HG03103 (cell line): ENCODE measurements around the gene KRTAP10-1.
"Not testable (repeated sequence)": the region's sequence is repeated elsewhere in the genome, so short reads cannot be mapped to it uniquely, and the experiment has no call there.

Source experiments
- ATAC-seq: cut with Tn5 transposase; IDR thresholded peaks from one replicate; pipeline ENCODE4 v1.9.1; 2021; ENCODE audit warnings: low read depth; ENCODE audit not compliant: unreplicated experiment

Gene KRTAP10-1

DNA sequence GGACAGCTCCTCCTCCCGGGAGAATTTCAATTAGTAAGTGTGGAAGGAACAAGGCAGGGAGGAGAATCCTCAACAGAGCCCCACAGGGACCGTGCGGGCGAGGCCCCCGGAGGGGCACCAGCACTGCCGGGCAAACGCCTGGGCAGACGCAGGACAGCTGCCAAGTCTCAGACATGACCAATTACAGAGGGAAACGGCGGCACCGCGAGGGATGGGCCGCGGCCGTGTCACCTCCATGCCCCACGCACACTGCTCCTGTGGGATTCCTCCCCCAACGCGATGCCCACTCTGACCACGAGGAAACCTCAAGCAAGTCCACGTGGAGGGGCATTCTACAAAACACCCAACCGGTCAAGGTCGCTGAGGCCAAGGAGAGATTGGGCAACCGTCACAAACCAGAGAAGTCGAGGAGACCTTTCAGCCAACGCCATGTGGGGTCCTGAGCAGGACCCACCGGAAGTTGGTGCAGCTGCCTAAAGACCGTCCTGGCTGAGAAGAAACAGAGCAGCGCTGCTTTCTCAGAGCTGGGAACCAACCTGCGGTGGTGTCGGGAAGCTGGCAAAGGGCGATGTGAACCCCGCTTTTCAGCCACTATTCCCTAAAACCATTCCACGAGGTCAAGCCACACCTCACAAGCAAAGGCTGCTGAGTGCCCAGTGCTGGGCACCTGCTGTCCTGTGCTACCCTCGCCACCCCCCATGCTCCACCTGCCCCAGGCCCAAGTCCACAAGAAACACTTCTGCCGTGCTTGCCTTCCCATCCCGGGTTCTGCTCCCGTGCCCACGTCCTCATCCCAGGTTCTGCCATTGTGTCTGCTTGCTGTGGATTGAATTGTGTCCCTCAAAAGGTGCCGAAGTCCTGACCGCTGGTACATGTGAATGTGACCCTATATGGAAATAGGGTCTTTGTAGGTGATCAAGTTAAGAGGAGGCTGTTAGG lies 32.1 kb upstream of the KRTAP10-1 start:
- no peak for ATAC-seq

- no peak for ATAC-seq
These were observed 31.3 kb upstream of the KRTAP10-1 start for GRCh38 chr21:44571296-44571695.

- no peak for ATAC-seq
These were observed 30.0 kb upstream of the KRTAP10-1 start for GRCh38 chr21:44569861-44570517.

DNA sequence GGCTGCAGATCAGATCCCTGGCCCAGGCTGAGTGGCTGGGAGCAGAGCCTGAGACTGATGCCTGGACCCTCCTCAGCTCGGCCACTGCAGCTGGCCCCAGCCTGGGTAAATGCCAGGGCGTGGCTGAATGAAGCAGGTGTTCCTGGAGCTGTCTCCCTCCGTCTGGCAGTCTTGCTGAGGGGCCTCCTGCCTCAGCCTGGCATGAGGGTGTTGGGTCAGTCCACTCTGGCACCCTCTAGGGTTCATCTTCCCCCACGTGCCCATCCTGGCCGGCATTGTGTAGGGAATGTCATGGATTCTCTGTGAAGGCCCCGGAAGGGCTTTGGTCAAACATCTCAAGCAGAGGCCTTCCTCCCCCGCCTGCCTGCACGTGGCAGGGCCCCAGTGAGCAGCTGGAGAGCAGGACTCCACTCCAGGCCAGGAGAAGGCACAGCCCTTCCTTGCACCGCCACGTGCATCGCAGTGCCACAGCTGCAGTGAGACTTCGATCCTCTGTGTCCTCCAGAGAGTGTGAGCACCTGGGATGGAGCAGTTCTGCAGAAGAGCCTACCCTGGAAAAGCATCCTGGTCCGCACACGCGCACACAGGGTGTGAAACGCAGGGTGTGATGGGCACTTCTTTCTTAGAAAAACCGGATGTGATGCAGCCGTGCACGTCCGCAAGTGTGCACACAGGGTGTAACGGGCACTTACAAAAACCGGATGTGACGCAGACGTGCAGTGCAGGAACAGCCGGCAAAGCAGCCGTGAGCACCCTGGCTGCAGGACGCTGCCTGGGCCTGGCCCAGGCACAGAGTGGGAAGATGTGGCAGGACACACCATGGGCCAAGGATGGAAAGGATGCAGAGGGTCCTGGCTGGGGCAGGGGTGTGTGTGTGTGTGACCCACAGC lies 28.9 kb upstream of the KRTAP10-1 start:
- no peak for ATAC-seq

- no peak for ATAC-seq
These were observed 28.3 kb upstream of the KRTAP10-1 start for GRCh38 chr21:44568261-44568660.

DNA sequence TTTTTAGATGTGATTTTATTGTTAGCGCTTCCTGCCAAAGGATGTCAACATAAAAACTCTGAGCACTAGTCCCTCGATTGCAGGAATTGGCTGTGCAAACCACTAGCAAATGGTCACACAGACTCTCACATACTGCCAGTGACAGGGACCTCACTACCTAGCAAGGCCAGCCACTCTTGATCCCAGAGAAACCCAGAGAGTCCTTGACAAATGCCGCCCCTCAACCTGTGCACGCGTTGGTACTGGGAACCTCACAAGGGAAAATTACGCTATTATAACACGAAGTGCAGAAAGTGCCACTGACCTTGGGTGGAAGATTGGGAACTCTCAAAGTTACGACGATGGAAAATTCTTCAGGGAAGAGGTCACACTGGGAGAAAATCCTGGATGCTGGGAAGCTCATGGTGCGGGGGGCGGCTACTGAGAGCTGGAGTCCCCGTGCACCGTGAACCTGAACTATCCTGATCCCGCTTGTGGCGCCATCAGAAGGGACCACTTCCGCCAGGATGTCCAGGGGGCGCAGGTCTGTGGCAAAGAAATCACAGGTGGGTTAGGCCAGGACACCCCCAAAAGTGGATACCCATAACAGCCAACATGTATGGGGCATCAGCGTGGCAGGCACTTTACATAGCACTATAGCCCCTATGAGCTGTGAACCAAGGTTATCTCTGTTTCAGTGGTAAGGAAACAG lies 27.6 kb upstream of the KRTAP10-1 start:
- ATAC-seq: no peak

DNA sequence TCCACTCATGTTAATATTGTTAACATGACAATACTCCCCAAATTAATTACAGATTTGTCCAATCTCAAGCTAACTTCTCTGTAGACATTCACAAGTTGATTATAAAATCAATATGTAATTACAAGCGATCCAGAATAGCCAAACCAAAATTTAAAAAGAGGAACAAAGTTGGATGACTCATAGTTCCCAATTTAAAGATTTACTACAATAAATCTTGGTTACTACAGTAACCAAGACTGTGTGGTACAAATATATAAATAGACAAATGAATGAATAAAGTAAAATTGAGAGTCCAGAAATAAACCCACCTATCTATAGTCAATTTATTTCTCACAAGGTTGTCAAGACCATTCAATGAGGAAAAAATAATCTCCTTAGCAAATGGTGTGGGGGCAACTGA lies 26.4 kb upstream of the KRTAP10-1 start:
- ATAC-seq: no peak

DNA sequence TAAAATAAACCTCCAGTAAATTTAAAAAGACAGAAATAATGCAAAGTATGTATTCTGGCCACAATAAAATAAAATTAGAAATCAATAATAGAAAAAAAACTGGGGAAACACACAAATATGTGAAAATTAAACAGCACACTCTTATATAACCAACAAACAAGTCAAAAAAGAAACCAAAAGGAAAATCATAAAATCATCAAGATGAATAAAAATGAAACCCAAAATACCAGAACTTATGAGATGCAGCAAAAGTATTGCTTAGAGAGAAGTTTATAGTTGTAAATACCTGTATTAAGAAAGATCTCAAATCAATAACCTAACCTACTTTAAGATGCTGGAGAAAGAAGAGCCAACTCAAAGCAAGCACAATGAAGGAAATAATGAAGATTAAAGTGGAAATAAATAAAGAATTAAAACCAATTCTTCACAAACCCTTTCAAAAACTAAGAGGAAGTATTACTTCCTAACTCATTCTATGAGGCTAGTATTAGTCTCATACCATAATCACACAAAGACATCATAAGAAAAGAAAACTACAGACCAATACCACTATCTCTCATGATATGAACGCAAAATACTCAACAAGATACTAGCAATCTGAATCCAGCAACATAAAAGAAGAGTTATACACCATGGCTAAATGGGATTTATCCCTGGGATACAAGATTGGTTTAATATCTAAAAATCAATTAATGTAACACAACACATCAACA lies 25.0 kb upstream of the KRTAP10-1 start:
- ATAC-seq: no peak

DNA sequence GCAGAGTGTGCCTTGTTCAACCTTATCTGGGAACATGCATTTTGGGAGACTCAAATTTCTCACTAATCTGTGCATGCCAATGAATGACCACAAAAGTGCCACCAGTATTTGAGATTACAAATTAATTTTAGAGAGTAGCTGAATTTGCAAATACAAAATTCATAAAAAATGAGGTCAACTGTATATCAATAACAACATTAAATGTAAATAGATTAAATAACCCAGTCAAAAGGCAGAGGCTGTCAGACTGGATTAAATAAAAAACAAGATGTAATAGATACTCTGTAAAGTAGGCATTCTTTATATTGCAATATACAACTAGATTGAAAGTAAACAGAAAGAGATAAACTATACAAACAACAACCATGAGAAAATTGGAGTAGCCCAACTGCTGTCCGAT lies 24.1 kb upstream of the KRTAP10-1 start:
- no peak for ATAC-seq

DNA sequence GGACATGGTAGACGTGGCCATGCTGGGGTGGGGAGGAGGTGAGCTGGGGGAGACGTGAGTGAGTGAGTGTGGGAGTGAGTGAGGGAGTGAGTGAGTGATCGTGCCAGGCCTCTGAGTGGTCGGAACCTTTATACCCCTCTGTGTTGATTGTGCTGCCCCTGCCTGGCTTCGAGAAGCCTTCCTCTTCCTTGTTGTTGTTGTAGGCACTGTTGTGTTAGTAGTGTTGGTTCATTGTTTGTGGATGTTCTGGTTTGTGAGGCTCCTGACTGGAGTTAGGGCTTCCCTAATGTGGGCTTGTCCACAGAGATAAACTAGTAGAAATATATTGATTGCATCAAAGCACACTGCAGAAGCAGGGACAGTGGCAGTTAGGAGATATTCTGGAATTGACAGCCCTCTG lies 18.7 kb upstream of the KRTAP10-1 start, which contains the start of gene KRTAP10-3:
Gene KRTAP10-3 (minus strand): TSS at position 101 of the 400 bp plus-strand sequence. CDS start 80 bp downstream, at position 21.
- ATAC-seq: no peak

- not testable (repeated sequence) for ATAC-seq
These were observed 18.3 kb upstream of the KRTAP10-1 start for GRCh38 chr21:44558329-44558675.

DNA sequence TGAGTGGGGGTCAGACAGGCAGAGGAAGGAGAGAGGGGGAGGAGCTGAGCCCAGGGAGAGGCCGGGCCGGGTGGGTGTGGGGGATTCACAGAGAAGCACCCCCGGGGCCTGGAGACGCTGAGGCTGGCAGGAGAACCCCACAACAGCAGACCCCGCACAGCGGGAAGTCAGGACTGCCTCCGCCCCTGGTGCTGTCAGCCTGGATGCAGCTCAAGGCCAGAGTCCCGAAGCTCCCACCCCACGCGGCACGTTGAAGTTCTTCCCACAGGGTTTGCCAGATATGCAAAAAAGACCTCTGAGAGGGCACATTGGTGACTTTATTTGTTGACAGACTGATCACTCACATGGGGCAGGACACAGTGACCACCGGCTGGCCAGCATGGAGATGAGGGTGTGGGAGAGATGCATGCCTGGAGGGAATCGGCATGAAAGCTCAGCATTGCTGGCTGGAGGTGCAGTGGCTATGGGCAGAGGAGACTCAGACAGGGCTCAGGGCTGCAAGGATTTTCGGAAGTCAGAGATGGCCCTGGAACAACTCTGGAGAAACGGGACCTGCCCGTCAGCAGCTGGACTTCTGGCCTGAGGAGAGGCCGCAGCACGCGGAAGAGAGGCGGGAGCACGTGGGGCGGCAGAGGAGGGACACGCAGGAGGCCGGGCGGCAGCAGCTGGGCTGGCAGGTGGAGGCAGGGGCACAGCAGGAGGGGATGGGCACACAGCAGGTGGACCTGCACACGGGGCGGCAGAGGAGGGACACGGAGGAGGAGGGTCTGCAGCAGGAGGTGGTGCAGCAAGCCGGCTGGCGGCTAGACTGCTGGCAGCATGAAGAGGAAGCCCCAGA lies 17.7 kb upstream of the KRTAP10-1 start:
- no peak for ATAC-seq

DNA sequence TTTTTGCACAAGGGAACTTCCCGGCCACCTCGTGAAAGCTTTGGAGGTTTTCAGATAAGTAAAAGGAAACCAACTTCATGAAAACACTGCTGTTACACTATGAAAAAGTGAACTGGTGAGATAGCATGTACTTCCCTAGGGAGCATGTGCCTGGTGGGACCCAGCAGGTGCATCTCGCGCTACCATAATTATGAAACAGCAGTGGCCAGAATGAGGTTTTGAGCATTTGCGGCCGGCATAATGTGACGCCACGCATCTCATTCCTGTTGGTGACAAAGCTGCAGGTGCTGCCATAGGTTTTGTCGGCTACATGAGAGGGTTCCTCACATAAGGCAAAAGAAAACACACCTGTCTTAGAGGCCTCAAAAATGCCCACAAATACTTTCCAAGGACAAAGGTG lies 16.9 kb upstream of the KRTAP10-1 start:
- ATAC-seq: no peak

GRCh38 chr21:44555200-44555875 lies 15.3 kb upstream of the KRTAP10-1 start:
- ATAC-seq: no peak

- no peak for ATAC-seq
These were observed 12.7 kb upstream of the KRTAP10-1 start for GRCh38 chr21:44552681-44553080.

- ATAC-seq: no peak
These were observed 12.1 kb upstream of the KRTAP10-1 start for GRCh38 chr21:44552136-44552535.

GRCh38 chr21:44551340-44551961 lies 11.5 kb upstream of the KRTAP10-1 start, which contains the start of gene KRTAP10-2:
Gene KRTAP10-2 (minus strand): TSS chr21:44551505. CDS start chr21:44551458, 47 bp downstream.
- no peak for ATAC-seq

DNA sequence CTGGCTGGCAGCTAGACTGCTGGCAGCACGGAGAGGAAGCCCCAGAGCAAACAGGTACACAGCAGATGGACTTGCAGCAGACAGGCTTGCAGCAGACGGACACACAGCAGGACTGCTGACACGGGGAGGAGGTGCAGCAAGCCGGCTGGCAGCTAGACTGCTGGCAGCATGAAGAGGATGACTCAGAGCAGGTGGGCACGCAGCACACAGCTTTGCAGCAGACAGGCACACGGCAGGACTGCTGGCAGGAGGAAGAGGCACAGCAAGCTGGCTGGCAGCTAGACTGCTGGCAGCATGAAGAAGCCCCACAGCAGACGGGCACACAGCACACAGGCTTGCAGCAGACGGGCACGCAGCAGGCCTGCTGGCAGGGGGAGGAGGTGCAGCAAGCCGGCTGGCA lies 10.8 kb upstream of the KRTAP10-1 start:
- ATAC-seq: no peak
